ENCODE results near the gene TGM6.

Gene TGM6

GRCh38 chr20:2460752-2461424, 80.2 kb downstream of the TGM6 start:
- in situ Hi-C loops (cut with HindIII; ENCODE audit: low sequenced_read_pairs) = no loop called here
- H3K4me3 ChIP-seq (ENCODE audit: low read depth, low read length) = no peak overlapping the region
- DNase-seq (ENCODE audit: low read depth) = no peak
- TF ChIP-seq CTCF (IDR thresholded peaks at IDR 0.05; ENCODE audit: low read depth, low read length, missing control alignments) = no peak

- no peak for DNase-seq (ENCODE audit: low read depth)
- in situ Hi-C loops (cut with HindIII; ENCODE audit: low sequenced_read_pairs) = no loop called here
- TF ChIP-seq CTCF (IDR thresholded peaks at IDR 0.05; ENCODE audit: low read depth, low read length, missing control alignments) = no peak
- H3K4me3 ChIP-seq (ENCODE audit: low read depth, low read length) = no peak overlapping the region
Observed at GRCh38 chr20:2462484-2462883, 81.8 kb downstream of the TGM6 start.

- in situ Hi-C loops (cut with HindIII; ENCODE audit: low sequenced_read_pairs) = no loop called here
Observed at GRCh38 chr20:2463616-2464365, 83.1 kb downstream of the TGM6 start.

DNA sequence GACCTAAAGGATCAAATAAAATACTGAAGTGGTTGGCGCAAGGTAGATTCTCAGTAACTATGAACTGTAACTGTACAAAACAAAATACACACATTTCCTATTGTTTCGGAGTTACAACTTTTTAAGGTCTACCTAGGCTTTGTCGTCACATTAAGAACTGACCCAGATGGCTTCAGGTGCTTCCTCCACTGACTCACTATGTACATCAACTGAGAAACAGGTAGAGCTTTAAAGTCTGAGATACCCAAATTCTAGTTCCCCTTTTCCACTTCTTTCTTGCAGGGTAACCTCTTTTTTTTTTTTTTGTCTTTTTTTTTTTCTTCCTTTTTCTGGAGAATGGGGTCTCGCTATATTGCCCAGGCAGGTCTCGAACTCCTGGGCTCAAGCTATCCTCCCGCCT, 84.4 kb downstream of the TGM6 start:
- H3K4me3 ChIP-seq (ENCODE audit: low read depth, low read length) = no peak overlapping the region
- TF ChIP-seq CTCF (IDR thresholded peaks at IDR 0.05; ENCODE audit: low read depth, low read length, missing control alignments) = no peak
- DNase-seq (ENCODE audit: low read depth) = no peak
- in situ Hi-C loops (cut with HindIII; ENCODE audit: low sequenced_read_pairs) = no loop called here

More at GRCh38 chr20:2463616-2464365, 83.1 kb downstream of the TGM6 start:
- no peak overlapping the region for H3K4me3 ChIP-seq (ENCODE audit: low read depth, low read length)
- no peak for TF ChIP-seq CTCF (IDR thresholded peaks at IDR 0.05; ENCODE audit: low read depth, low read length, missing control alignments)
- no peak for DNase-seq (ENCODE audit: low read depth)

GRCh38 chr20:2467412-2467811, 86.7 kb downstream of the TGM6 start:
- in situ Hi-C loops (cut with HindIII; ENCODE audit: low sequenced_read_pairs) = no loop called here
- DNase-seq (ENCODE audit: low read depth) = no peak
- H3K4me3 ChIP-seq (ENCODE audit: low read depth, low read length) = no peak overlapping the region
- no peak for TF ChIP-seq CTCF (IDR thresholded peaks at IDR 0.05; ENCODE audit: low read depth, low read length, missing control alignments)

DNA sequence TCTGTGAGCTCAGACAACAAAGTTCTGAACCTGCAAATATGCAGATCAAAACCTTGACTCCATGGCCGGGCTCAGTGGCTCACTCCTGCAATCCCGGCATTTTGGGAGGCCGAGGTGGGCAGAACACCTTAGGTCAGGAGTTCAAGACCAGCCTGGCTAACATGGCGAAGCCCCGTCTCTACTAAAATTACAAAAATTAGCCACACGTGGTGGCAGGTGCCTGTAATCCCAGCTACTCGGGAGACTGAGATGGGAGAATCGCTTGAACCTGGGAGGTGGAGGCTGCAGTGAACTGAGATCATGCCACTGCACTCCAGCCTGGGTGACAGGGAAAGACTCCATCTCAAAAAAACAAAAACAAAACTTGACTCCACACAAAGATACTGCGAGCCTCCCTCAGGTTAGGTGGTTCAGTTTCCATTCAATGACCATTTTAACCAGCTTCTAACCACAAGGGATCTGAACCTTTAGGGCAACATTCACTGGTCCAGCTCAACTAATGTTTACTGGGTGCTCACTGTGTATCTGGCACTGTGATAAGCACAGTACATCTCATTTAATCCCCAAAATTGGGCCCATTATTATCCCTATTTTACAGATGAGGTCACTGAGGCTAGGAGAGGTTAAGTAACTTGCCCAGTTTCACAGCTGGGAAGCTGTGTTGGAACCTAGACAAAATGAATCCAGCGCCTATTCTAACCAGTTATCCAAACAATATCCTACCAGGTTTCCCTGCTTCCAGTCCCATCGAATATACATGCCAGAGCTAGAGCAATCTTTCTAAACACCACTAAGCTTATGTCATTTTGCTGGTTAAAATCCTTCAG, 88.1 kb downstream of the TGM6 start:
- no peak for DNase-seq (ENCODE audit: low read depth)
- peak overlapping the region; percentile 89 for H3K4me3 ChIP-seq (ENCODE audit: low read depth, low read length)
- in situ Hi-C loops (cut with HindIII; ENCODE audit: low sequenced_read_pairs) = no loop called here
- TF ChIP-seq CTCF (IDR thresholded peaks at IDR 0.05; ENCODE audit: low read depth, low read length, missing control alignments) = no peak
